GM23338 (cell line): Measurements from ENCODE around the gene TFPI.

Experiments used
- EZH2 ChIP-seq: fragments of 200-600 bp; sonication (generic); IDR thresholded peaks from one replicate; pipeline ENCODE4 v1.8.0; 2017; ENCODE audit warnings: antibody characterized with exemption, mild to moderate bottlenecking, low read depth; ENCODE audit not compliant: unreplicated experiment
- EZH2phosphoT487 ChIP-seq: fragments of 200-600 bp; sonication (generic); IDR thresholded peaks from one replicate; pipeline ENCODE4 v1.8.1; 2018; ENCODE audit warnings: antibody characterized with exemption; ENCODE audit not compliant: unreplicated experiment
- NANOG ChIP-seq: IDR thresholded peaks from 2 replicates; pipeline ENCODE4 v1.6.1; 2016; ENCODE audit warnings: antibody characterized with exemption, borderline replicate concordance
- ZNF331 ChIP-seq: fragments of 250-450 bp; sonication (Bioruptor Pico); IDR thresholded peaks from 2 replicates; pipeline ENCODE4 v1.5.0; 2020; ENCODE audit warnings: low read depth, mild to moderate bottlenecking, moderate library complexity
- TF ChIP-seq, protein P1 (sequence below), 2 experiments: fragments of 200-600 bp in 1 of 2; sonication (generic) in 1 of 2; conservative IDR thresholded peaks; 2 replicates each; pipeline versions ENCODE4 v1.5.1 to v1.6.1; 2016 to 2017; ENCODE audit warnings: antibody characterized with exemption in 2 of 2, low read depth in 2 of 2, mild to moderate bottlenecking in 2 of 2, moderate library complexity in 1 of 2
- TF ChIP-seq, protein P2 (sequence below): IDR thresholded peaks from 2 replicates; pipeline ENCODE4 v1.6.1; 2016; ENCODE audit warnings: antibody characterized with exemption
- TF ChIP-seq, protein P3 (sequence below): IDR thresholded peaks from one replicate; pipeline ENCODE4 v1.6.1; 2018; ENCODE audit warnings: antibody characterized with exemption; ENCODE audit not compliant: unreplicated experiment

DNA sequence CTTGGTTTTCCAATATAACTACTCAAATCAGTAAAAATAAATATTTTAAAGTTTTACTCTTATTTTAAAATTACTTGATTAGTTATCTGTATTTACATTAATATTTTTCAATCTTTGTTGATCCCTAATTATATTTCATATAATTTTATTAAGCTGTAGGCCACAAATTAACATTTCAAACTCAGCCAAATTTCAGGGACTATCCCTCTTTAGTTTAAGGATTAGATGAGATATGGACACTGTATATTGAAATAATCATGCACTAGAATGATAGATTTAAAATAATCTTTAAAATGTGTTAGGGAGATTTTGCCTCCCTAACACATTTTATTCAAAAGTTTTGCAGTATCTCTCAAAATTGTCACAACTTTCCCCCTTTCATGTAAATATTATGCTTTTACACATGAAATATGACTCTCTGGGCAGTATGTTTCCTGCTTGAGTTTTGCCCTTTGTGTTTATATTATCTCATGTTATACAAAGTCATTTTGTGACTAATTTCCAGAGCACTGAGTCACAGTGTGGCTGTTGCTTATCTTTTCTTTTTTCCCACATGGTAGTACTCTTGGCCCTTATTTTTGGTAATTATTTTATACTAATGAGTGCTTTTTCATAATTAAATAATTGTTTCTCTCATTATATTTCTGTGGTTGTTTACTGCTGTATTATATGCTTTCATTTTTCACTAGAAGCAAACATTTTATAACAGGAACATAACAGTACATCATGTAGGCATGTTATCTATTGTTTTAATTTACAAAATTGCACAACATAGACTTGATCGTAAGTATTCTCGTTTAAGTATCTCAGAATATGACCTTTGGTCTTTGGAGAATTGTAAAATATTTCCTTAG lies 1.2 kb downstream of the TFPI start:
- TF ChIP-seq, protein P1, sequence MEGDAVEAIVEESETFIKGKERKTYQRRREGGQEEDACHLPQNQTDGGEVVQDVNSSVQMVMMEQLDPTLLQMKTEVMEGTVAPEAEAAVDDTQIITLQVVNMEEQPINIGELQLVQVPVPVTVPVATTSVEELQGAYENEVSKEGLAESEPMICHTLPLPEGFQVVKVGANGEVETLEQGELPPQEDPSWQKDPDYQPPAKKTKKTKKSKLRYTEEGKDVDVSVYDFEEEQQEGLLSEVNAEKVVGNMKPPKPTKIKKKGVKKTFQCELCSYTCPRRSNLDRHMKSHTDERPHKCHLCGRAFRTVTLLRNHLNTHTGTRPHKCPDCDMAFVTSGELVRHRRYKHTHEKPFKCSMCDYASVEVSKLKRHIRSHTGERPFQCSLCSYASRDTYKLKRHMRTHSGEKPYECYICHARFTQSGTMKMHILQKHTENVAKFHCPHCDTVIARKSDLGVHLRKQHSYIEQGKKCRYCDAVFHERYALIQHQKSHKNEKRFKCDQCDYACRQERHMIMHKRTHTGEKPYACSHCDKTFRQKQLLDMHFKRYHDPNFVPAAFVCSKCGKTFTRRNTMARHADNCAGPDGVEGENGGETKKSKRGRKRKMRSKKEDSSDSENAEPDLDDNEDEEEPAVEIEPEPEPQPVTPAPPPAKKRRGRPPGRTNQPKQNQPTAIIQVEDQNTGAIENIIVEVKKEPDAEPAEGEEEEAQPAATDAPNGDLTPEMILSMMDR (conservative IDR thresholded peaks at IDR 0.05; ENCODE audit: low read depth in 2 of 2) = no peak
- TF ChIP-seq, protein P2, sequence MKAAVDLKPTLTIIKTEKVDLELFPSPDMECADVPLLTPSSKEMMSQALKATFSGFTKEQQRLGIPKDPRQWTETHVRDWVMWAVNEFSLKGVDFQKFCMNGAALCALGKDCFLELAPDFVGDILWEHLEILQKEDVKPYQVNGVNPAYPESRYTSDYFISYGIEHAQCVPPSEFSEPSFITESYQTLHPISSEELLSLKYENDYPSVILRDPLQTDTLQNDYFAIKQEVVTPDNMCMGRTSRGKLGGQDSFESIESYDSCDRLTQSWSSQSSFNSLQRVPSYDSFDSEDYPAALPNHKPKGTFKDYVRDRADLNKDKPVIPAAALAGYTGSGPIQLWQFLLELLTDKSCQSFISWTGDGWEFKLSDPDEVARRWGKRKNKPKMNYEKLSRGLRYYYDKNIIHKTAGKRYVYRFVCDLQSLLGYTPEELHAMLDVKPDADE = no peak
- TF ChIP-seq ZNF331 (no peak), NANOG (no peak), EZH2phosphoT487 (no peak), EZH2 (no peak)
- TF ChIP-seq, protein P3, sequence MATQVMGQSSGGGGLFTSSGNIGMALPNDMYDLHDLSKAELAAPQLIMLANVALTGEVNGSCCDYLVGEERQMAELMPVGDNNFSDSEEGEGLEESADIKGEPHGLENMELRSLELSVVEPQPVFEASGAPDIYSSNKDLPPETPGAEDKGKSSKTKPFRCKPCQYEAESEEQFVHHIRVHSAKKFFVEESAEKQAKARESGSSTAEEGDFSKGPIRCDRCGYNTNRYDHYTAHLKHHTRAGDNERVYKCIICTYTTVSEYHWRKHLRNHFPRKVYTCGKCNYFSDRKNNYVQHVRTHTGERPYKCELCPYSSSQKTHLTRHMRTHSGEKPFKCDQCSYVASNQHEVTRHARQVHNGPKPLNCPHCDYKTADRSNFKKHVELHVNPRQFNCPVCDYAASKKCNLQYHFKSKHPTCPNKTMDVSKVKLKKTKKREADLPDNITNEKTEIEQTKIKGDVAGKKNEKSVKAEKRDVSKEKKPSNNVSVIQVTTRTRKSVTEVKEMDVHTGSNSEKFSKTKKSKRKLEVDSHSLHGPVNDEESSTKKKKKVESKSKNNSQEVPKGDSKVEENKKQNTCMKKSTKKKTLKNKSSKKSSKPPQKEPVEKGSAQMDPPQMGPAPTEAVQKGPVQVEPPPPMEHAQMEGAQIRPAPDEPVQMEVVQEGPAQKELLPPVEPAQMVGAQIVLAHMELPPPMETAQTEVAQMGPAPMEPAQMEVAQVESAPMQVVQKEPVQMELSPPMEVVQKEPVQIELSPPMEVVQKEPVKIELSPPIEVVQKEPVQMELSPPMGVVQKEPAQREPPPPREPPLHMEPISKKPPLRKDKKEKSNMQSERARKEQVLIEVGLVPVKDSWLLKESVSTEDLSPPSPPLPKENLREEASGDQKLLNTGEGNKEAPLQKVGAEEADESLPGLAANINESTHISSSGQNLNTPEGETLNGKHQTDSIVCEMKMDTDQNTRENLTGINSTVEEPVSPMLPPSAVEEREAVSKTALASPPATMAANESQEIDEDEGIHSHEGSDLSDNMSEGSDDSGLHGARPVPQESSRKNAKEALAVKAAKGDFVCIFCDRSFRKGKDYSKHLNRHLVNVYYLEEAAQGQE = no peak
